Endothelial cell of umbilical vein (primary cell): ENCODE results near the gene HSPA2. TPM values are rescaled to one million over a fixed set of nuclear protein-coding genes. Genes with fewer than 3 reads are reported as not detected.

Source experiments
- BruUV-seq: library from RNA; stranded (reverse); fragments of 400-500 nt; replicated peaks from 2 replicates; lab custom pipeline; 2021; lab: Mats Ljungman, UMichigan
- CTCF ChIA-PET: fragments of 300-600, 350-600 bp; sonication (Branson Sonifier 250); formaldehyde crosslinking; loops from one replicate; lab custom pipeline; 2021; ENCODE audit warnings: antibody characterized with exemption, inconsistent platforms; lab: Charles Lee
- POLR2A ChIA-PET: fragments of 300-600, 350-600 bp; sonication (Branson Sonifier 250); formaldehyde crosslinking; loops from one replicate; lab custom pipeline; 2021; ENCODE audit warnings: antibody characterized with exemption, inconsistent platforms; lab: Charles Lee
- DNase-seq: peaks from one replicate; pipeline ENCODE4 v3.0.0-alpha.2; 2011; ENCODE audit warnings: low read depth, low spot score
- FAIRE-seq: peaks from 2 replicates; lab custom pipeline; 2011; peaks lifted over from hg19 to GRCh38; lab: Jason Lieb, UNC
- H2AFZ ChIP-seq: 2 replicates; pipeline ENCODE4 v1.6.0; 2012; ENCODE audit warnings: low read depth, low read length, control low read depth, inconsistent platforms
- H3K27ac ChIP-seq: 2 replicates; pipeline ENCODE4 v1.5.1; 2011; ENCODE audit warnings: low read depth, mild to moderate bottlenecking, control low read depth, low read length, moderate library complexity; ENCODE audit not compliant: insufficient read depth
- H3K27me3 ChIP-seq, 2 experiments: 2 replicates each; pipeline versions ENCODE4 v1.6.0 to v1.6.1; 2011; ENCODE audit warnings: low read length in 2 of 2, mixed read lengths in 1 of 2; ENCODE audit not compliant: control insufficient read depth in 2 of 2, insufficient read depth in 2 of 2
- H3K36me3 ChIP-seq, 2 experiments: 2 replicates in 1 of 2; 3 replicates in 1 of 2; pipeline ENCODE4 v1.5.1; 2011; ENCODE audit warnings: low read length in 2 of 2, mild to moderate bottlenecking in 1 of 2, moderate library complexity in 1 of 2; ENCODE audit not compliant: control insufficient read depth in 2 of 2, insufficient read depth in 2 of 2; ENCODE audit errors: extremely low read depth in 1 of 2
- H3K4me1 ChIP-seq: 3 replicates; pipeline ENCODE4 v1.5.1; 2011; ENCODE audit warnings: mild to moderate bottlenecking, low read length; ENCODE audit not compliant: control insufficient read depth, insufficient read depth; ENCODE audit errors: extremely low read depth
- H3K4me2 ChIP-seq: 2 replicates; pipeline ENCODE4 v1.6.1; 2011; ENCODE audit warnings: low read length, control low read depth, mixed read lengths; ENCODE audit not compliant: insufficient read depth
- H3K4me3 ChIP-seq, 3 experiments: fragments of 200-600 bp in 1 of 3; sonication (generic), shearing (Covaris generic) in 1 of 3; replicated peaks in 1 of 3; 2 replicates each; pipeline ENCODE4 v1.5.1; 2011 to 2016; ENCODE audit warnings: control low read depth in 3 of 3, low read length in 3 of 3, mild to moderate bottlenecking in 2 of 3, inconsistent platforms in 1 of 3, low read depth in 1 of 3, moderate library complexity in 1 of 3; ENCODE audit not compliant: insufficient read depth in 1 of 3
- H3K79me2 ChIP-seq: 2 replicates; pipeline ENCODE4 v1.6.0; 2012; ENCODE audit warnings: low read length, inconsistent platforms; ENCODE audit not compliant: control insufficient read depth, insufficient read depth
- H3K9ac ChIP-seq: replicated peaks from 2 replicates; pipeline ENCODE3; 2011; ENCODE audit warnings: low read length, control low read depth; ENCODE audit not compliant: insufficient read depth; ENCODE audit errors: extremely low read depth
- H3K9me1 ChIP-seq: replicated peaks from 3 replicates; pipeline ENCODE4 v1.6.0; 2011; ENCODE audit warnings: mild to moderate bottlenecking, low read length; ENCODE audit not compliant: control insufficient read depth, insufficient read depth; ENCODE audit errors: extremely low read depth
- H3K9me3 ChIP-seq: replicated peaks from 2 replicates; pipeline ENCODE4 v1.5.1; 2012; ENCODE audit warnings: low read length, inconsistent platforms; ENCODE audit not compliant: control insufficient read depth, insufficient read depth
- H4K20me1 ChIP-seq: replicated peaks from 2 replicates; pipeline ENCODE3; 2011; ENCODE audit warnings: mild to moderate bottlenecking, low read length; ENCODE audit not compliant: control insufficient read depth, insufficient read depth; ENCODE audit errors: extremely low read depth
- CTCF ChIP-seq, 2 donors: IDR thresholded peaks; 1 replicate in 1 of 2; 2 replicates in 1 of 2; pipeline ENCODE4 v1.5.1; 2011; ENCODE audit warnings: low read length in 2 of 2, mild to moderate bottlenecking in 2 of 2, moderate library complexity in 2 of 2, control low read depth in 1 of 2, inconsistent platforms in 1 of 2, low read depth in 1 of 2; ENCODE audit not compliant: insufficient read depth in 1 of 2; ENCODE audit errors: extremely low read depth in 1 of 2
- EZH2 ChIP-seq: IDR thresholded peaks from 2 replicates; pipeline ENCODE4 v1.6.1; 2012; ENCODE audit warnings: borderline replicate concordance, low read depth, mild to moderate bottlenecking, moderate library complexity, low read length, inconsistent platforms; ENCODE audit not compliant: severe bottlenecking
- FOS ChIP-seq: IDR thresholded peaks from 2 replicates; pipeline ENCODE4 v1.6.1; 2011; ENCODE audit warnings: mild to moderate bottlenecking, low read length, moderate library complexity, borderline replicate concordance; ENCODE audit not compliant: insufficient read depth
- GATA2 ChIP-seq: IDR thresholded peaks from 2 replicates; pipeline ENCODE4 v1.7.0; 2011; ENCODE audit warnings: low read depth, mild to moderate bottlenecking, moderate library complexity, mixed read lengths, low read length; ENCODE audit not compliant: insufficient read length, insufficient read depth
- JUN ChIP-seq: IDR thresholded peaks from 2 replicates; pipeline ENCODE4 v1.6.1; 2011; ENCODE audit warnings: borderline replicate concordance, low read depth; ENCODE audit not compliant: insufficient read length, insufficient read depth
- MAX ChIP-seq: IDR thresholded peaks from 2 replicates; pipeline ENCODE4 v1.6.1; 2011; ENCODE audit not compliant: insufficient read depth, insufficient read length
- MYC ChIP-seq: IDR thresholded peaks from one replicate; pipeline ENCODE4 v1.6.1; 2011; ENCODE audit warnings: mild to moderate bottlenecking, low read depth, low read length
- POLR2A ChIP-seq: IDR thresholded peaks from 2 replicates; pipeline ENCODE4 v1.6.1; 2012; ENCODE audit warnings: low read depth, mild to moderate bottlenecking, control low read depth, low read length
- POLR2AphosphoS5 ChIP-seq: IDR thresholded peaks from 2 replicates; pipeline ENCODE4 v1.6.1; 2012; ENCODE audit warnings: low read depth, mild to moderate bottlenecking, control low read depth, low read length, moderate library complexity; ENCODE audit not compliant: insufficient read depth
- dilution Hi-C: fragments of 300-500 bp; cut with MboI; formaldehyde crosslinking; loops from one replicate; pipeline ENCODE4 v1.15.0; 2019; ENCODE audit warnings: low sequenced_read_pairs; ENCODE audit not compliant: extremely low pct_ligation_motif_present
- intact Hi-C: fragments of 100-400 bp; cut with micrococcal nuclease; formaldehyde crosslinking; loops from one replicate; pipeline ENCODE4 v1.10.0; 2022
- polyA plus RNA-seq, 4 experiments: library from polyadenylated mRNA; depleted of rRNA in 3 of 4; stranded (reverse) in 3 of 4; unstranded in 1 of 4; fragments of >200 nt; gene quantifications; 2 replicates each; pipeline versions ENCODE4 v1.2.1 to v1.2.3, GENCODE V29; 2011 to 2012; ENCODE audit warnings: missing spikeins in 1 of 4
- total RNA-seq: library from RNA; stranded (reverse); gene quantifications from 2 replicates; pipeline ENCODE4 v1.2.3, GENCODE V29; 2021

The HSPA2 gene
- total and polyA plus RNA-seq, 2 donors (not counting 3 experiments of a cell fraction or from before 2014, with no cell fraction given): 5.3 to 11.4 TPM

- TF ChIP-seq EZH2: no peak
- no peak for TF ChIP-seq GATA2
- no peak for TF ChIP-seq MAX
- no peak for TF ChIP-seq FOS
- no peak for TF ChIP-seq MYC
- TF ChIP-seq POLR2AphosphoS5: no peak
- no peak for TF ChIP-seq JUN
- no peak for TF ChIP-seq POLR2A
- TF ChIP-seq CTCF (IDR thresholded peaks at IDR 0.05; ENCODE audit: extremely low read depth in 1 of 2, insufficient read depth in 1 of 2, low read depth in 1 of 2, low read length in 2 of 2): no peak
- Histone ChIP-seq H3K27me3 (no peaks in the 10 kb centered on the region), H3K79me2 (peaks cover 75% of the 10 kb centered on the region), H3K4me1 (peaks cover 25% of the 10 kb centered on the region), H3K4me2 (no peak overlapping the region), H3K9me3 (no peaks in the 10 kb centered on the region), H2AFZ (no peak overlapping the region), H3K4me3 (no peak overlapping the region), H3K36me3 (no peaks in the 10 kb centered on the region), H3K27ac (no peak overlapping the region), H3K9me1 (no peaks in the 10 kb centered on the region), H3K9ac (no peak overlapping the region), H4K20me1 (peaks cover 23% of the 10 kb centered on the region)
- intact Hi-C loops (loop anchor here (10.0 kb wide), 1 partner anchor 863 kb away; the partner anchor contains the start of gene WDR89), dilution Hi-C loops (no loop called here)
- POLR2A ChIA-PET: no interaction called here
- CTCF ChIA-PET: no interaction called here
- no peak for FAIRE-seq
- no peak for DNase-seq
- BruUV-seq: no TSS peak
Measured at GRCh38 chr14:64508215-64508776, 32.2 kb upstream of the HSPA2 start.
